Measurements from ENCODE around the gene CENPW. TPM values are rescaled to one million over a fixed set of nuclear protein-coding genes. Genes with fewer than 3 reads are reported as not detected.

The CENPW gene
- total RNA-seq, 3 donors from 2014 or later (not counting 1 experiment from before 2014, with no cell fraction given): 1.4 to 2.5 (median 1.8) TPM

- H3K9me3 Mint-ChIP-seq: peaks cover 7 to 14% of the 10 kb centered on the region in 2 donors
- Histone ChIP-seq H3K36me3 (ENCODE audit: control insufficient read depth, insufficient read depth, low read length) (no peaks in the 10 kb centered on the region), H3K4me3 (ENCODE audit: low read length) (no peak overlapping the region), H3K4me1 (ENCODE audit: control insufficient read depth, insufficient read depth, low read length) (no peaks in the 10 kb centered on the region), H3K9me3 (ENCODE audit: control insufficient read depth, insufficient read depth, low read length) (peaks cover 5% of the 10 kb centered on the region), H3K27ac (ENCODE audit: low read length) (no peak overlapping the region), H3K27me3 (ENCODE audit: control insufficient read depth, insufficient read depth, low read length) (no peaks in the 10 kb centered on the region)
- no peaks in the 10 kb centered on the region for H3K27me3 Mint-ChIP-seq (ENCODE audit: low read depth in 2 of 2)
- ATAC-seq (no peak), DNase-seq (no peak)
- peaks cover 16% of the 10 kb centered on the region for H3K36me3 Mint-ChIP-seq
- TF ChIP-seq CTCF (IDR thresholded peaks at IDR 0.05): no peak
- 97% methylated on average over 3 of the region's 3 CpGs for WGBS (ENCODE audit: insufficient coverage)
- no peak overlapping the region for H3K4me3 Mint-ChIP-seq
- H3K4me1 Mint-ChIP-seq: no peaks in the 10 kb centered on the region
- intact Hi-C loops (cut with micrococcal nuclease): no loop called here
- H3K27ac Mint-ChIP-seq: no peak overlapping the region
Measured at GRCh38 chr6:126361832-126362440, 22.0 kb downstream of the CENPW start.

GRCh38 chr6:126367849-126368248, 27.9 kb downstream of the CENPW start:
- 95% methylated on average over 4 of the region's 4 CpGs for WGBS (ENCODE audit: insufficient coverage)
- intact Hi-C loops (cut with micrococcal nuclease): no loop called here
- Mint-ChIP-seq H3K4me3 (no peak overlapping the region), H3K9me3 (peaks cover 2 to 4% of the 10 kb centered on the region in 2 donors), H3K27me3 (ENCODE audit: low read depth in 2 of 2) (no peaks in the 10 kb centered on the region), H3K27ac (no peak overlapping the region), H3K36me3 (no peaks in the 10 kb centered on the region), H3K4me1 (no peaks in the 10 kb centered on the region)
- Histone ChIP-seq H3K4me3 (ENCODE audit: low read length) (no peak overlapping the region), H3K36me3 (ENCODE audit: control insufficient read depth, insufficient read depth, low read length) (no peaks in the 10 kb centered on the region), H3K27me3 (ENCODE audit: control insufficient read depth, insufficient read depth, low read length) (no peaks in the 10 kb centered on the region), H3K9me3 (ENCODE audit: control insufficient read depth, insufficient read depth, low read length) (no peaks in the 10 kb centered on the region), H3K27ac (ENCODE audit: low read length) (no peak overlapping the region), H3K4me1 (ENCODE audit: control insufficient read depth, insufficient read depth, low read length) (no peaks in the 10 kb centered on the region)
- DNase-seq (no peak), ATAC-seq (no peak)
- TF ChIP-seq CTCF (IDR thresholded peaks at IDR 0.05): no peak

GRCh38 chr6:126372626-126373025, 32.7 kb downstream of the CENPW start:
- TF ChIP-seq CTCF (IDR thresholded peaks at IDR 0.05): no peak
- Mint-ChIP-seq H3K4me3 (no peak overlapping the region), H3K27ac (no peak overlapping the region), H3K27me3 (ENCODE audit: low read depth in 2 of 2) (no peaks in the 10 kb centered on the region), H3K9me3 (peaks cover 2 to 4% of the 10 kb centered on the region in 2 donors), H3K36me3 (no peaks in the 10 kb centered on the region), H3K4me1 (no peaks in the 10 kb centered on the region)
- no peaks in the 10 kb centered on the region for H3K27me3 ChIP-seq (ENCODE audit: control insufficient read depth, insufficient read depth, low read length)
- no peaks in the 10 kb centered on the region for H3K4me1 ChIP-seq (ENCODE audit: control insufficient read depth, insufficient read depth, low read length)
- WGBS (ENCODE audit: insufficient coverage): no CpG with 5 or more reads among the region's 2 CpGs
- no peaks in the 10 kb centered on the region for H3K36me3 ChIP-seq (ENCODE audit: control insufficient read depth, insufficient read depth, low read length)
- no peaks in the 10 kb centered on the region for H3K9me3 ChIP-seq (ENCODE audit: control insufficient read depth, insufficient read depth, low read length)
- DNase-seq: no peak
- H3K27ac ChIP-seq (ENCODE audit: low read length): no peak overlapping the region
- intact Hi-C loops (cut with micrococcal nuclease): no loop called here
- no peak overlapping the region for H3K4me3 ChIP-seq (ENCODE audit: low read length)
- no peak for ATAC-seq

- Mint-ChIP-seq H3K4me3 (no peak overlapping the region), H3K36me3 (no peaks in the 10 kb centered on the region), H3K27ac (no peak overlapping the region), H3K4me1 (no peaks in the 10 kb centered on the region), H3K9me3 (peaks cover 2 to 4% of the 10 kb centered on the region in 2 donors), H3K27me3 (ENCODE audit: low read depth in 2 of 2) (no peaks in the 10 kb centered on the region)
- no peak for DNase-seq
- H3K27ac ChIP-seq (ENCODE audit: low read length): no peak overlapping the region
- WGBS (ENCODE audit: insufficient coverage): 95% methylated on average over 4 of the region's 4 CpGs
- H3K36me3 ChIP-seq (ENCODE audit: control insufficient read depth, insufficient read depth, low read length): no peaks in the 10 kb centered on the region
- TF ChIP-seq CTCF (IDR thresholded peaks at IDR 0.05): no peak
- no peaks in the 10 kb centered on the region for H3K27me3 ChIP-seq (ENCODE audit: control insufficient read depth, insufficient read depth, low read length)
- no peaks in the 10 kb centered on the region for H3K4me1 ChIP-seq (ENCODE audit: control insufficient read depth, insufficient read depth, low read length)
- no peak overlapping the region for H3K4me3 ChIP-seq (ENCODE audit: low read length)
- H3K9me3 ChIP-seq (ENCODE audit: control insufficient read depth, insufficient read depth, low read length): no peaks in the 10 kb centered on the region
- intact Hi-C loops (cut with micrococcal nuclease): no loop called here
- no peak for ATAC-seq
Measured at GRCh38 chr6:126373344-126373743, 33.4 kb downstream of the CENPW start.

Data from natural killer cell (primary cell).